DMS 273 (cell line): ENCODE data around the gene SLC50A1.
"Not testable (repeated sequence)": the region's sequence is repeated elsewhere in the genome, so short reads cannot be mapped to it uniquely, and the experiment has no call there.

Experiments used
- DNase-seq: peaks from one replicate; lab custom pipeline; 2025; ENCODE audit not compliant: unreplicated experiment; lab: John Stamatoyannopoulos, UW

Gene SLC50A1

GRCh38 chr1:155116113-155116764 is 19.4 kb upstream of the SLC50A1 start:
- no peak for DNase-seq

- DNase-seq, result no peak
Measured at GRCh38 chr1:155117610-155118009, 18.0 kb upstream of the SLC50A1 start.

- not testable (repeated sequence) for DNase-seq
Measured at GRCh38 chr1:155118090-155118489, 17.6 kb upstream of the SLC50A1 start.

- no peak for DNase-seq
Measured at GRCh38 chr1:155120253-155120652, 15.4 kb upstream of the SLC50A1 start.

GRCh38 chr1:155121249-155121648 is 14.4 kb upstream of the SLC50A1 start:
- no peak for DNase-seq

GRCh38 chr1:155122308-155122707 is 13.3 kb upstream of the SLC50A1 start:
- no peak for DNase-seq

- DNase-seq, result no peak
Measured at GRCh38 chr1:155123801-155124200, 11.9 kb upstream of the SLC50A1 start.

- DNase-seq, result no peak
Measured at GRCh38 chr1:155124503-155125463, 10.9 kb upstream of the SLC50A1 start.

GRCh38 chr1:155125511-155125945 is 10.1 kb upstream of the SLC50A1 start:
- DNase-seq, result peak; percentile 31

GRCh38 chr1:155125946-155126555 is 9.6 kb upstream of the SLC50A1 start:
- peak; percentile 69 for DNase-seq

- DNase-seq, result peak; percentile 82
Measured at GRCh38 chr1:155126556-155127104, 9.0 kb upstream of the SLC50A1 start.

- DNase-seq, result peak; percentile 82
Measured at GRCh38 chr1:155127105-155127966, 8.3 kb upstream of the SLC50A1 start, which contains the start of gene EFNA1. EFNA1 (plus strand) TSS chr1:155127876; CDS start chr1:155127978, 102 bp downstream.

- DNase-seq, result no peak
Measured at GRCh38 chr1:155127967-155128754, 7.5 kb upstream of the SLC50A1 start.

GRCh38 chr1:155128755-155129473 is 6.7 kb upstream of the SLC50A1 start:
- DNase-seq, result peak; percentile 58

GRCh38 chr1:155130272-155131006 is 5.2 kb upstream of the SLC50A1 start:
- no peak for DNase-seq

GRCh38 chr1:155131285-155131684 is 4.4 kb upstream of the SLC50A1 start:
- no peak for DNase-seq

GRCh38 chr1:155131856-155132255 is 3.8 kb upstream of the SLC50A1 start:
- DNase-seq, result no peak

- DNase-seq, result no peak
Measured at GRCh38 chr1:155133799-155134281, 1.8 kb upstream of the SLC50A1 start.
